Endodermal cell (in vitro differentiated cells): ENCODE data around the gene CUX1. TPM values are rescaled to one million over a fixed set of nuclear protein-coding genes. Genes with fewer than 3 reads are reported as not detected.
A peak's percentile ranks its signal among the peaks of the same experiment; 100 is the strongest.

Experiments used
- DNase-seq: peaks from one replicate; pipeline ENCODE4 v3.0.0-alpha.2; 2017
- H3K27ac ChIP-seq: 2 replicates; pipeline ENCODE4 v1.5.1; 2013; ENCODE audit warnings: mild to moderate bottlenecking, low read depth, low read length, moderate library complexity
- H3K27me3 ChIP-seq: 2 replicates; pipeline ENCODE4 v1.6.1; 2013; ENCODE audit warnings: mild to moderate bottlenecking, low read length, moderate library complexity; ENCODE audit not compliant: insufficient read depth, control insufficient read depth, poor library complexity, severe bottlenecking
- H3K36me3 ChIP-seq: 2 replicates; pipeline ENCODE4 v1.7.0; 2013; ENCODE audit warnings: mild to moderate bottlenecking, low read length, moderate library complexity; ENCODE audit not compliant: control insufficient read depth, insufficient read depth
- H3K4me1 ChIP-seq: one replicate; pipeline ENCODE4 v1.7.0; 2013; ENCODE audit warnings: low read length; ENCODE audit not compliant: control insufficient read depth, insufficient read depth
- H3K4me3 ChIP-seq: 2 replicates; pipeline ENCODE4 v1.5.1; 2013; ENCODE audit warnings: mild to moderate bottlenecking, low read length, moderate library complexity
- H3K9ac ChIP-seq: 2 replicates; pipeline ENCODE4 v1.6.1; 2013; ENCODE audit warnings: mild to moderate bottlenecking, low read length, moderate library complexity; ENCODE audit not compliant: poor library complexity, severe bottlenecking; ENCODE audit errors: extremely low read depth
- H3K9me3 ChIP-seq: 2 replicates; pipeline ENCODE4 v1.6.1; 2013; ENCODE audit warnings: mild to moderate bottlenecking, low read length, moderate library complexity; ENCODE audit not compliant: control insufficient read depth
- H3K27ac Mint-ChIP-seq: 2 replicates; pipeline ENCODE4 v1.8.0; 2020; ENCODE audit warnings: mixed read lengths
- H3K27me3 Mint-ChIP-seq: 2 replicates; pipeline ENCODE4 v1.8.0; 2021; ENCODE audit warnings: mild to moderate bottlenecking, mixed read lengths; ENCODE audit not compliant: insufficient read depth
- H3K36me3 Mint-ChIP-seq: 2 replicates; pipeline ENCODE4 v1.8.0; 2020; ENCODE audit warnings: low read depth, mixed read lengths
- H3K4me1 Mint-ChIP-seq: 2 replicates; pipeline ENCODE4 v1.8.0; 2020; ENCODE audit warnings: mixed read lengths
- H3K4me3 Mint-ChIP-seq: 2 replicates; pipeline ENCODE4 v1.8.0; 2020; ENCODE audit warnings: mild to moderate bottlenecking, moderate library complexity, mixed read lengths
- H3K9me3 Mint-ChIP-seq: 2 replicates; pipeline ENCODE4 v1.8.0; 2020; ENCODE audit warnings: mild to moderate bottlenecking, mixed read lengths
- CTCF ChIP-seq: fragments of 200-600 bp; sonication (generic); conservative IDR thresholded peaks from 2 replicates; pipeline ENCODE4 v1.5.0; 2021; ENCODE audit warnings: antibody characterized with exemption, mild to moderate bottlenecking
- WGBS, 2 experiments: methylation state at CpG; one replicate each; pipeline versions ENCODE4 v1.1.5 to v1.1.7; 2013; ENCODE audit warnings: missing lambda C conversion rate in 2 of 2, mixed read lengths in 1 of 2; ENCODE audit not compliant: insufficient coverage in 1 of 2, insufficient read length in 1 of 2; 5-methylcytosine and 5-hydroxymethylcytosine counted together
- total RNA-seq, 2 donors: library from RNA; stranded (reverse); fragmentation: NEBNext Ultra II Directional in 1 of 2; extraction: Animal tissue kit (Norgen Biotek cat#: 25700) in 1 of 2; gene quantifications; 2 replicates in 1 of 2; 3 replicates in 1 of 2; pipeline ENCODE4 v1.2.1, GENCODE V29; 2021

CUX1 gene
- total RNA-seq, 2 donors from 2014 or later: 85.1 to 108 TPM

DNA sequence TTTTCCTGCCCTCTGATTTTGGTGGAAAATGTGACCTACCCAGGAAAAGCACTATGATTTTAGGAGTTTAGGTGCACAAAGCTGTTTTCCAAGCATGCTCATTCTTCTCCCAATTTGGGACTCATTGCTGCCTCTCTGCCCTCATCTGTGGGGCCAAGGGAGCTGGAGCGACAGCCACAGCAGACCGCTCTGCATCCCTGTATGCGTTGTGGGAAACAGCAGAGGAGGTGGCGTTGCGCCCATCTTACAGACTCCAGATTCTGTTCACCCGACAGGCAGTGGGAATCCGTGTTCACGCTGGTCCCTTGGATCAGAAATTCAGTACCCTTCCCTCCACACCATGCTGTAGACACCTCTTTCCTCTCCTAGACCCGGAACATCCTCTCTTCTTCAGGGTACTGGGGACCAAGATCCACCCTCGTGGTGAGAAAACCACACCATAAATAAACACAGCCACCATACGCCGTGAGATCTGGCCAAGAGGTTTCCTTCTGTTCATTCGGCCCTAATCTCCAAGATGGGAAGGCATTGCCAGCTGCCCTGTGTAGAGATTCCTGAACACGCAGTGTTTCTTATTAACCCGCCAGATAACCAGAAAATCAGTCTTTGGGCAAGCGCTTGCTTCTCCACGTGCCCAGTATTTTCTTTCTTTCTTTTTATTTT is 87.9 kb downstream of the CUX1 start:
- 96 to 99% methylated on average over 16 to 17 of the region's 17 CpGs for WGBS, 2 experiments

GRCh38 chr7:101906291-101907240 is 89.1 kb downstream of the CUX1 start:
- no peak overlapping the region for H3K4me3 ChIP-seq
- Mint-ChIP-seq H3K27ac (peak overlapping the region; percentile 74), H3K4me1 (peaks cover 8% of the 10 kb centered on the region), H3K27me3 (no peaks in the 10 kb centered on the region), H3K36me3 (peaks cover 17% of the 10 kb centered on the region), H3K9me3 (no peaks in the 10 kb centered on the region), H3K4me3 (no peak overlapping the region)
- WGBS, 2 experiments: 94 to 97% methylated on average over 5 to 17 of the region's 18 CpGs
- DNase-seq: no peak
- peaks cover 11% of the 10 kb centered on the region for H3K36me3 ChIP-seq
- no peak overlapping the region for H3K27ac ChIP-seq
- TF ChIP-seq CTCF: no peak
- H3K9ac ChIP-seq: no peak overlapping the region
- H3K27me3 ChIP-seq: no peaks in the 10 kb centered on the region
- H3K9me3 ChIP-seq: no peaks in the 10 kb centered on the region
- no peaks in the 10 kb centered on the region for H3K4me1 ChIP-seq

More for the DNA sequence above, 87.9 kb downstream of the CUX1 start:
- no peak for TF ChIP-seq CTCF
- Mint-ChIP-seq H3K27ac (no peak overlapping the region), H3K4me1 (peaks cover 8% of the 10 kb centered on the region), H3K36me3 (peaks cover 17% of the 10 kb centered on the region), H3K9me3 (no peaks in the 10 kb centered on the region), H3K4me3 (no peak overlapping the region), H3K27me3 (no peaks in the 10 kb centered on the region)
- no peaks in the 10 kb centered on the region for H3K9me3 ChIP-seq
- no peak overlapping the region for H3K9ac ChIP-seq
- no peak overlapping the region for H3K4me3 ChIP-seq
- DNase-seq: no peak
- H3K27ac ChIP-seq: no peak overlapping the region
- no peaks in the 10 kb centered on the region for H3K27me3 ChIP-seq
- peaks cover 11% of the 10 kb centered on the region for H3K36me3 ChIP-seq
- H3K4me1 ChIP-seq: no peaks in the 10 kb centered on the region

- no peak overlapping the region for H3K27ac Mint-ChIP-seq
- no peak overlapping the region for H3K4me3 Mint-ChIP-seq
- Histone ChIP-seq H3K4me1 (peaks cover 8% of the 10 kb centered on the region), H3K36me3 (peaks cover 10% of the 10 kb centered on the region), H3K9ac (no peak overlapping the region), H3K4me3 (no peak overlapping the region), H3K27ac (no peak overlapping the region), H3K27me3 (no peaks in the 10 kb centered on the region), H3K9me3 (no peaks in the 10 kb centered on the region)
- TF ChIP-seq CTCF: no peak
- peaks cover 9% of the 10 kb centered on the region for H3K36me3 Mint-ChIP-seq
- no peaks in the 10 kb centered on the region for H3K9me3 Mint-ChIP-seq
- H3K27me3 Mint-ChIP-seq: no peaks in the 10 kb centered on the region
- DNase-seq: no peak
- H3K4me1 Mint-ChIP-seq: peaks cover 22% of the 10 kb centered on the region
- WGBS, 2 experiments: 91 to 96% methylated on average over 15 to 17 of the region's 17 CpGs
Observed at GRCh38 chr7:101910991-101911799, 93.8 kb downstream of the CUX1 start.
